ENCODE data around the gene MYH16.

Gene MYH16

DNA sequence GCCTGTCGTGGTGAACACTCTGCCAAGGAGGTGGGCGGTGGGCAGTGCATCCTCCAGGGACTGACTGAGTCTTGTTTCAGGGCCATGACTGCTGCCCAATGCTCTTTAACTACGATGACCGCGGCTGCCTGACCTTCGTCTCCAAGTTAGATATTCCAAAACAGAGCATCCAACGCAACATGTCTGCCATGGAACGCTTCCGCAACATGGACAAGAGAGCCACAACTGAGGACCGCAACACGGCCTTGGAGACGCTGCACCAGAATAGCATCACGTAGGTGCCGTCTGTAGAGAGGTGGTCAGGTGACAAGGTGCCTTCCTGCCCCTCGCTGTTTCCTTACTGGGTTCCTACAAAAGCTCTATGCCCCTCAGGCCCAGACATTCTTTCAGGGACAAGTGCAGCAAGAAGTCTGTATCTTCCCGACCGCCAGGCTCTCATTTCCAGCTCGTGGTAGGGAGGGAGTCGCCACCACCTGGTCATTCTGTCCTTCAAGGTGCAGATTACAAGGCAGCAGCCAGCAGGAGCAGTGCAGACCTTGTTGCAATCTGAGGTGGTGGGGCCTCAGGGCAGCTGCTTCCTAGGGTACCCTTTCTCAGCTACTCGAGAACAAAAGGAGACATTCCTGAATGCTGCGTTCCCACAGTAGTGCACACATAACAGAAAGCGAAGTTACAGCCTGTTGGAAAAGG, 87.0 kb downstream of the MYH16 start:
- H3K4me1 ChIP-seq (ENCODE audit: control insufficient read depth in 5 of 5, insufficient read depth in 5 of 5, low read length in 5 of 5), result no peaks in the 10 kb centered on the region
- H3K4me3 ChIP-seq (ENCODE audit: low read depth in 1 of 5, low read length in 5 of 5), result no peak overlapping the region
- peaks cover 14 to 89% (median 69%) of the 10 kb centered on the region in 5 donors for H3K36me3 ChIP-seq (ENCODE audit: control insufficient read depth in 5 of 5, insufficient read depth in 5 of 5, low read length in 5 of 5)
- no peak overlapping the region for H3K9ac ChIP-seq (ENCODE audit: low read length in 5 of 5)
- H3K27me3 ChIP-seq (ENCODE audit: control insufficient read depth in 5 of 5, insufficient read depth in 4 of 5, low read length in 5 of 5), result no peaks in the 10 kb centered on the region
- H3K27ac ChIP-seq (ENCODE audit: low read depth, low read length), result no peak overlapping the region
- H3K9me3 ChIP-seq (ENCODE audit: control insufficient read depth in 5 of 5, low read length in 5 of 5), result no peaks in the 10 kb centered on the region
